Body of pancreas (tissue), 4 donors: ENCODE measurements around the gene GREM1.

Source experiments
- CTCF ChIP-seq, 7 experiments: fragments of 450-650 bp in 4 of 7; fragments of 200-600 bp in 3 of 7; sonication (generic) in 3 of 7; IDR thresholded peaks; one replicate each; pipeline ENCODE4 v1.5.1; 2016 to 2019; ENCODE audit warnings: antibody characterized with exemption in 7 of 7
- POLR2A ChIP-seq, 3 donors: fragments of 450-650 bp; IDR thresholded peaks; one replicate each; pipeline ENCODE4 v1.6.1; 2016; ENCODE audit warnings: antibody characterized with exemption in 3 of 3, mild to moderate bottlenecking in 2 of 3

- TF ChIP-seq POLR2A (IDR thresholded peaks at IDR 0.05) (no peak), CTCF (IDR thresholded peaks at IDR 0.05) (no peak)
Observed at GRCh38 chr15:32677238-32677750, 40.5 kb upstream of the GREM1 start.
